ENCODE results near the gene MAST4. TPM values are rescaled to one million over a fixed set of nuclear protein-coding genes. Genes with fewer than 3 reads are reported as not detected.
A peak's percentile ranks its signal among the peaks of the same experiment; 100 is the strongest.

Gene MAST4
- total and polyA plus RNA-seq, 2 donors (not counting 1 experiment from before 2014, with no cell fraction given): 2.5 to 57.1 TPM

- ATAC-seq (ENCODE audit: low read depth): no peak
- H3K36me3 ChIP-seq (replicated peaks in 1 of 2; ENCODE audit: control extremely low read depth in 1 of 2, control insufficient read depth in 1 of 2, extremely low read depth in 1 of 2, insufficient read depth in 2 of 2, low read length in 1 of 2): no peaks in the 10 kb centered on the region
- no peak overlapping the region for H3K4me3 Mint-ChIP-seq
- no peaks in the 10 kb centered on the region for H3K4me1 ChIP-seq (ENCODE audit: control insufficient read depth in 2 of 2, insufficient read depth in 2 of 2, low read length in 2 of 2)
- H3K27ac ChIP-seq (ENCODE audit: low read length in 2 of 2): no peak overlapping the region
- intact Hi-C loops (cut with micrococcal nuclease): no loop called here
- no peaks in the 10 kb centered on the region for H3K9me3 Mint-ChIP-seq (ENCODE audit: insufficient read depth)
- no peaks in the 10 kb centered on the region for H3K79me2 ChIP-seq (ENCODE audit: control insufficient read depth, insufficient read depth, low read length)
- H4K20me1 ChIP-seq (ENCODE audit: control insufficient read depth, insufficient read depth, low read length, poor library complexity, severe bottlenecking): no peaks in the 10 kb centered on the region
- no peak for DNase-seq
- no peak for TF ChIP-seq EZH2 (IDR thresholded peaks at IDR 0.05; ENCODE audit: borderline replicate concordance, insufficient read depth, low read depth, low read length, poor library complexity, severe bottlenecking)
- WGBS (ENCODE audit: insufficient coverage): 96% methylated on average over 3 of the region's 9 CpGs
- ChIA-PET POLR2A (no interaction called here), CTCF (interaction anchor here (0.6 to 1.3 kb wide), 2 partner anchors 33 to 463 kb away, joined by 3 to 9 read pairs; no protein-coding TSS in a partner anchor)
- no peaks in the 10 kb centered on the region for H3K9me3 ChIP-seq (ENCODE audit: control extremely low read depth in 1 of 3, control insufficient read depth in 2 of 3, insufficient read depth in 1 of 3, low read length in 2 of 3)
- no peak overlapping the region for H2AFZ ChIP-seq (ENCODE audit: insufficient read depth, low read depth, low read length, poor library complexity, severe bottlenecking)
- H3K27me3 Mint-ChIP-seq: peaks cover 10% of the 10 kb centered on the region
- H3K27me3 ChIP-seq (replicated peaks in 1 of 4; ENCODE audit: control extremely low read depth in 1 of 4, control insufficient read depth in 3 of 4, insufficient read depth in 4 of 4, low read length in 3 of 4): no peaks in the 10 kb centered on the region
- H3K4me2 ChIP-seq (replicated peaks; ENCODE audit: low read depth, low read length, poor library complexity, severe bottlenecking): no peak overlapping the region
- H3K4me1 Mint-ChIP-seq: no peaks in the 10 kb centered on the region
- no peak overlapping the region for H3K4me3 ChIP-seq (ENCODE audit: control extremely low read depth in 1 of 5, extremely low read depth in 1 of 5, insufficient read depth in 1 of 5, low read depth in 2 of 5, low read length in 4 of 5)
- no peak overlapping the region for H3K9ac ChIP-seq (ENCODE audit: low read length)
- H3K27ac Mint-ChIP-seq: no peak overlapping the region
Observed at GRCh38 chr5:66769030-66769733, 173.0 kb downstream of the MAST4 start.

GRCh38 chr5:66769839-66770617, 173.8 kb downstream of the MAST4 start:
- Histone ChIP-seq H3K4me1 (ENCODE audit: control insufficient read depth in 2 of 2, insufficient read depth in 2 of 2, low read length in 2 of 2) (no peaks in the 10 kb centered on the region), H3K9ac (ENCODE audit: low read length) (no peak overlapping the region), H4K20me1 (ENCODE audit: control insufficient read depth, insufficient read depth, low read length, poor library complexity, severe bottlenecking) (no peaks in the 10 kb centered on the region), H3K79me2 (ENCODE audit: control insufficient read depth, insufficient read depth, low read length) (no peaks in the 10 kb centered on the region), H3K36me3 (replicated peaks in 1 of 2; ENCODE audit: control extremely low read depth in 1 of 2, control insufficient read depth in 1 of 2, extremely low read depth in 1 of 2, insufficient read depth in 2 of 2, low read length in 1 of 2) (no peaks in the 10 kb centered on the region), H3K27ac (ENCODE audit: low read length in 2 of 2) (no peak overlapping the region), H3K4me3 (ENCODE audit: control extremely low read depth in 1 of 5, extremely low read depth in 1 of 5, insufficient read depth in 1 of 5, low read depth in 2 of 5, low read length in 4 of 5) (no peak overlapping the region), H3K9me3 (ENCODE audit: control extremely low read depth in 1 of 3, control insufficient read depth in 2 of 3, insufficient read depth in 1 of 3, low read length in 2 of 3) (no peaks in the 10 kb centered on the region), H3K4me2 (replicated peaks; ENCODE audit: low read depth, low read length, poor library complexity, severe bottlenecking) (no peak overlapping the region), H3K27me3 (replicated peaks in 1 of 4; ENCODE audit: control extremely low read depth in 1 of 4, control insufficient read depth in 3 of 4, insufficient read depth in 4 of 4, low read length in 3 of 4) (no peaks in the 10 kb centered on the region), H2AFZ (ENCODE audit: insufficient read depth, low read depth, low read length, poor library complexity, severe bottlenecking) (no peak overlapping the region)
- Mint-ChIP-seq H3K27ac (no peak overlapping the region), H3K4me1 (no peaks in the 10 kb centered on the region), H3K4me3 (no peak overlapping the region), H3K27me3 (peaks cover 10% of the 10 kb centered on the region), H3K9me3 (ENCODE audit: insufficient read depth) (no peaks in the 10 kb centered on the region)
- intact Hi-C loops (cut with micrococcal nuclease): no loop called here
- 79% methylated on average over 3 of the region's 8 CpGs for WGBS (ENCODE audit: insufficient coverage)
- no peak for TF ChIP-seq CTCF (IDR thresholded peaks at IDR 0.05)
- TF ChIP-seq EZH2 (IDR thresholded peaks at IDR 0.05; ENCODE audit: borderline replicate concordance, insufficient read depth, low read depth, low read length, poor library complexity, severe bottlenecking): no peak
- ChIA-PET CTCF (interaction anchor here (0.9 to 1.3 kb wide), 3 partner anchors 461 to 599 kb away, joined by 3 to 9 read pairs (median 6); no protein-coding TSS in a partner anchor), POLR2A (no interaction called here)
- ATAC-seq (ENCODE audit: low read depth) (no peak), DNase-seq (peak; percentile 8)

Data from B cell (primary cell).